GM12872 (cell line): Measurements from ENCODE around the gene NFIL3.
A peak's percentile ranks its signal among the peaks of the same experiment; 100 is the strongest.

Source experiments
- TF ChIP-seq, protein P1 (sequence below): IDR thresholded peaks from 3 replicates; pipeline ENCODE4 v1.5.1; 2011; ENCODE audit warnings: low read depth, mild to moderate bottlenecking, low read length, moderate library complexity; ENCODE audit not compliant: insufficient read depth

NFIL3 gene

DNA sequence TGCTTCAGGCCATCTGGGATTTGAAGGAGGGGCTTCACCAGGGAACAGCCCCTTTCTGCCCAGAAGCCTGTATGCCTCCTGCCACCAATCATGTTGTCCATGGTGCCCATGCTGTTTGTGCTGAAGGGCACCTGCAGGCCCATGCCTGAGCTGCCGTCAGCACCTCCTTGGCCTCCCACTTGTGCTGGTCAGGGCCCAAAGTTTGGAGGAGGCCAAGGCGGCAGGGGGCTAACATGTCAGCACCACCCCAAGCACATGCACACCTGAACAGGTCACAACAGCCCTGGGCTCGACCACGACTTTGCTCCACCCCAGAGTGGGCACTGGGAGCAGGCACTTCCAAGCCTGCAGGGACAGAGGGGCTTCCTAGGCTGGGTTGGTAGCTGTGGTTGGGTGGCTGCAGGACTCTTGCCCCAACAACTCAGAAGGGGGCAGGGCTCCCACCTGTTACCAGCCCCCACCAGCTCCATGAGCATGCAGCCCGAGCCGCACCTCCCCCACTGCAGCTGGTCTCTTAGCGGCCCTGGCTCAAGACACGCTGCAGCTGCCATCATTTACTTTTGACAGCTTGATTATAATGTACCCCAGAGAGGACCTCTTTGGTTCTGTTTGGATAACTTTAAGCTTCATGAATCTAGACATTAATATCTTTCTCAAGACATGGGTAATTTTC lies 19.8 kb upstream of the NFIL3 start:
- TF ChIP-seq, protein P1, sequence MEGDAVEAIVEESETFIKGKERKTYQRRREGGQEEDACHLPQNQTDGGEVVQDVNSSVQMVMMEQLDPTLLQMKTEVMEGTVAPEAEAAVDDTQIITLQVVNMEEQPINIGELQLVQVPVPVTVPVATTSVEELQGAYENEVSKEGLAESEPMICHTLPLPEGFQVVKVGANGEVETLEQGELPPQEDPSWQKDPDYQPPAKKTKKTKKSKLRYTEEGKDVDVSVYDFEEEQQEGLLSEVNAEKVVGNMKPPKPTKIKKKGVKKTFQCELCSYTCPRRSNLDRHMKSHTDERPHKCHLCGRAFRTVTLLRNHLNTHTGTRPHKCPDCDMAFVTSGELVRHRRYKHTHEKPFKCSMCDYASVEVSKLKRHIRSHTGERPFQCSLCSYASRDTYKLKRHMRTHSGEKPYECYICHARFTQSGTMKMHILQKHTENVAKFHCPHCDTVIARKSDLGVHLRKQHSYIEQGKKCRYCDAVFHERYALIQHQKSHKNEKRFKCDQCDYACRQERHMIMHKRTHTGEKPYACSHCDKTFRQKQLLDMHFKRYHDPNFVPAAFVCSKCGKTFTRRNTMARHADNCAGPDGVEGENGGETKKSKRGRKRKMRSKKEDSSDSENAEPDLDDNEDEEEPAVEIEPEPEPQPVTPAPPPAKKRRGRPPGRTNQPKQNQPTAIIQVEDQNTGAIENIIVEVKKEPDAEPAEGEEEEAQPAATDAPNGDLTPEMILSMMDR, result no peak

DNA sequence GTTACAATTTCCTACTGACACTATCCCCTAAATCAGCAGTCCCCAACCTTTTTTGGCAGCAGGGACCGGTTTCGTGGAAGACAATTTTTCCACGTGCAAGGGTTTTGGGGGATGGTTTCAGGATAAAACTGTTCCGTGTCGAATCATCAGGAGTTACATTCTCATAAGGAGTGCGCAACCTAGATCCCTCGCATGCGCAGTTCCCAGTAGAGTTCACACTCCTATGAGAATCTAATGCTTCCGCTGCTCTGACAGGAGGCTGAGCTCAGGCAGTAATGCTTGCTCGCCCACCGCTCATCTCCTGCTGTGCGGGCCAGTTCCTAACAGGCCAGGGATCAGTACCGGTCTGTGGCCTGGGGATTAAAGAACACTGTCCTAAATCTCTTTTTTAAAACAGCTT lies 13.2 kb upstream of the NFIL3 start:
- TF ChIP-seq, protein P1, result no peak

DNA sequence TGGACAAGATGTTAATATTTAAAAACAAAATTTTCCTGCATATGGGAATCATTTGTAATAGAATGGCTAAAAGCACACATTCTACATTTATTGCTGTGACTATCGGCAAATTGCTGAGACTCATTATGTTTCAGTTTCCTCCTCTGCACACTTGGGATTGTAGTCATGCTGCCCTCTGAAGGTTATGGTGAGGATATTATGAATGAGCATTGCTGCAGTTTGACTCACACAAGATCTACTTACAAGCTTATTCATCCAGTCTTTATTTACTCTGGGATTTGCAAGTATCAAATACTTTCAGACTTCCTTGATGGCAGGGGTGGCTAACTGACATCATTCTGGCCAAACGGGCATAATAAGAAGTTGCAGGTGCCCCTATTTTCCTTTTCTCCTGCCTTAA lies 9.5 kb upstream of the NFIL3 start:
- TF ChIP-seq, protein P1, result peak; percentile 48; the same call in 1 of the 3 replicates

DNA sequence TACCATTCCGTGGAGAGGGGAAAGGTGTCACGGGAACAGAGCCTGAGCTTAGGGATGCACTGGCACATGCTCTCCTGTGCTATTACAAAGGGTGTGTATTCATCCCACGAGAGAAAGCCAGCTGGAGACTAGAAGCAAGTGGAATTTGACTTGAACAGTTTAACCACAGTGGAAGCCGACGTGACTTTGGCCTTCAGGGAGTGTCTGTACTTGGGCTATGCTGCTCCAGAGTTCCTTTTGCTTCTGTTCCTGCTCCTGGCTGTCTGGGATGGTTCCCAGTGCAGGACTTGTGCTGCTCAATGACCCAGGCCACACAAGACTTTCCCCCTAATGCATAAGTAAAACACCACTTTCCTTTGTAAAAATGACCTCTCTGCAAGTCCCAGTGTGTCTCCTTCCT lies 7.9 kb upstream of the NFIL3 start:
- TF ChIP-seq, protein P1, result no peak

DNA sequence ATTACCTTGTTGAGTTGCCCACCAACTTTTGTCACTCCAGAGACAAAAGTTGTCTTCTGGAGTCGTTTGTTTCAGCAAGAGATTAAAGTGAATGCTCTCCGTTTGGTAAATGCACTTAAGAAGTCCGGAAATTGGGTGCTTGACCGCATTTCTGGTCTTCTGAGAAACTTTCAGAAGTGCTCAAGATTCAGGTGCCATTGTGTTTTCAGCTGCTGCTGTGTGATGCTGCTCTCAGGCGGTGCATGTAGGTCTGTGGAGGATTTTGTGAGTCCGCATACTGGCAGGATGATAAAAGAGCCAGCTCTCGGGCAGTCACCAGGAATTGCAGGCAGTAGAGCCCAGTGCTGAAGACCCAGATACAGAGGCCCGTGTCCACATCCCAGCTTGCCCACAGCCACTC lies 5.9 kb upstream of the NFIL3 start:
- TF ChIP-seq, protein P1, result no peak

DNA sequence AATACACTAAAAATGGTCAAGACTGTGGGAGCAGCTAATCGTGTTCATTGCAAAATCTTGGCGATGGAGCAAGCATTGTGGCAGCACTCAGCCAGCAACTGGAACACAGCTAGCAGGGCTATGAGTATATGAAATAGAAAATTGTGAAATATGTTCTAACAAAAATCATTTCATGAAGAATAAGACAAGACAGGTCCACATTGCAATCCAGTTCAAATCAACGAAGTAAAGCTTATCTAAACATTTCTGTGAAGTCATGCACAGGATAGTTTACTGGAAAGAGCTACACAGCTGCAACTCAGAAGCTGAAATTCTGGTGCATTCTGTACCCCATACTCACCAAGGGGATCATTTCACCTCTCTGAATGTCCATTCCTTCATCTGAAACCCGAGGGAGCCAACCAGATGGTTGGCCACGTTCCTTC lies 5.3 kb upstream of the NFIL3 start:
- TF ChIP-seq, protein P1, result no peak

DNA sequence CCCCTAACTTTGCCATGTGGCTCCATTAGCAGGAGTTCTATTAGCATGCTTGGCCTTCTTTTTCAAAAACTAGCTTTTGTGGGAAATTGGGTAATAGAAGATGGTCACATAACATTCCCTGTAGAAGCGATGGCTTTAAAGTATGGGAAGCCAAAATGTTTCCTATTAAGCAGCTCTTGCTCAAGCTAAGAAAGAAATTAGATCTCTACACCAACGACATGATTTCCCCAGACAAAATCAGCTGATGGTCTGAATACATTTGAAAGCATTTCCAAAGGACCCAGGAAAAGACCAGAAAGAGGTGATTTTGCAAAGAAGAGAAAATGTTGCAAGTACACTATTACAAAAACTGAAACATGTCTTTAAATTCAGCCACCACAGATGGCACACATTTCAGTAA lies 4.8 kb upstream of the NFIL3 start:
- TF ChIP-seq, protein P1, result no peak
